Activated naive CD8-positive, alpha-beta T cell treated with anti-CD3 and anti-CD28 coated beads, Interleukin-2, amount 50 U/mL, for 16 hours (primary cell): ENCODE results near the gene IQSEC1.

Source experiments
- DNase-seq: peaks from one replicate; pipeline ENCODE4 v3.0.0-alpha.2; 2020; ENCODE audit warnings: low read depth, low spot score

IQSEC1 gene

GRCh38 chr3:13068269-13069010, 4.8 kb downstream of the IQSEC1 start:
- DNase-seq, result no peak

GRCh38 chr3:13067778-13068177, 5.5 kb downstream of the IQSEC1 start:
- DNase-seq, result no peak

- DNase-seq, result no peak
Observed at GRCh38 chr3:13066834-13067233, 6.4 kb downstream of the IQSEC1 start.

GRCh38 chr3:13066236-13066635, 7.0 kb downstream of the IQSEC1 start:
- no peak for DNase-seq

- no peak for DNase-seq
Observed at GRCh38 chr3:13065727-13066126, 7.5 kb downstream of the IQSEC1 start.

GRCh38 chr3:13064964-13065363, 8.3 kb downstream of the IQSEC1 start:
- no peak for DNase-seq

- no peak for DNase-seq
Observed at GRCh38 chr3:13064159-13064868, 8.9 kb downstream of the IQSEC1 start.

- no peak for DNase-seq
Observed at GRCh38 chr3:13063225-13063624, 10.0 kb downstream of the IQSEC1 start.

GRCh38 chr3:13062647-13063046, 10.6 kb downstream of the IQSEC1 start:
- no peak for DNase-seq

GRCh38 chr3:13060341-13060910, 12.8 kb downstream of the IQSEC1 start:
- DNase-seq, result no peak

GRCh38 chr3:13058346-13059120, 14.7 kb downstream of the IQSEC1 start:
- DNase-seq, result no peak

- DNase-seq, result no peak
Observed at GRCh38 chr3:13057282-13058040, 15.8 kb downstream of the IQSEC1 start.

GRCh38 chr3:13055634-13056033, 17.6 kb downstream of the IQSEC1 start:
- DNase-seq, result no peak

- no peak for DNase-seq
Observed at GRCh38 chr3:13054341-13055285, 18.6 kb downstream of the IQSEC1 start.

- no peak for DNase-seq
Observed at GRCh38 chr3:13053893-13054292, 19.3 kb downstream of the IQSEC1 start.

- DNase-seq, result no peak
Observed at GRCh38 chr3:13053420-13053819, 19.8 kb downstream of the IQSEC1 start.

GRCh38 chr3:13052191-13052820, 20.9 kb downstream of the IQSEC1 start:
- no peak for DNase-seq

- DNase-seq, result no peak
Observed at GRCh38 chr3:13051581-13051980, 21.6 kb downstream of the IQSEC1 start.

- DNase-seq, result no peak
Observed at GRCh38 chr3:13051066-13051465, 22.2 kb downstream of the IQSEC1 start.

- no peak for DNase-seq
Observed at GRCh38 chr3:13050446-13050845, 22.8 kb downstream of the IQSEC1 start.
